Stimulated activated CD8-positive, alpha-beta memory T cell treated with anti-CD3 and anti-CD28 coated beads, Interleukin-2, amount 100 ng/mL, for 1 hour (primary cell): ENCODE measurements around the gene IGF2BP2.
"Not testable (repeated sequence)": the region's sequence is repeated elsewhere in the genome, so short reads cannot be mapped to it uniquely, and the experiment has no call there.

ENCODE experiments used
- DNase-seq, 2 donors: peaks; one replicate each; pipeline ENCODE4 v3.0.0-alpha.2; 2020; ENCODE audit warnings: low read depth in 2 of 2

The IGF2BP2 gene

DNA sequence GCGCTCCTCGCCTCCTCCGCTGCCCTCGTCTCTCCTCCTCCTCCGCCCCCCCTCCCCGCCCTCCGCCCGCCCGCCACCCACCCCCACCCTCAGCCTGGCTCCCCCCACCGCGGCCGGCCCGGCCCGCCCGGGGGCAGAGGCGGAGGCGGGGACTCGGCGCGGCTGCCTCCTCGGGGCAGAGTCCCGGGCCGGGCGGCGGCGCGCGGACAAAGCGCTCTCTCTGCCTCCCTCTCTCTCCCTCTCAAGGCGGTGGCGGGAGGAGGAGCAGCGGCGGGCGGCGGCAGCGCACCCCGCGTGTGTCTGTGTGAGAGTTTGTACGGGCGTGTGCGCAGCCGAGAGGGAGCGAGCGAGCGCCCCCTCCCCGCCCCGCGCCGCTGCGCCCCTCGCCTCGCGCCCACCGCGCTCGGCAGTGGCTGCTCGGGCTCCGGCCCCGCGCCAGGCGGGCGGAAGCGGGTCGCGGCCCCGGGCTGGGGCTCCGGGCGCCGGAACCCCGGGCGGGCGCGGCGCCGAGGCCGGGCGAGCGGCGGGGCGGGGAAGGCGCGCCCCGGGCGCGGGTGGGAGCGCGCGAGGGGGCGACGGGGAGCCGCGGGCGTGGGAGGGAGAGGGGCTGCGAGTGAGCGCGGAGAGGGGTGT, at the start of gene IGF2BP2:
TSS of gene IGF2BP2 (minus strand) at position 37 of the 633 bp plus-strand sequence. CDS start 82 bp downstream, outside the sequence.
- no peak for DNase-seq

DNA sequence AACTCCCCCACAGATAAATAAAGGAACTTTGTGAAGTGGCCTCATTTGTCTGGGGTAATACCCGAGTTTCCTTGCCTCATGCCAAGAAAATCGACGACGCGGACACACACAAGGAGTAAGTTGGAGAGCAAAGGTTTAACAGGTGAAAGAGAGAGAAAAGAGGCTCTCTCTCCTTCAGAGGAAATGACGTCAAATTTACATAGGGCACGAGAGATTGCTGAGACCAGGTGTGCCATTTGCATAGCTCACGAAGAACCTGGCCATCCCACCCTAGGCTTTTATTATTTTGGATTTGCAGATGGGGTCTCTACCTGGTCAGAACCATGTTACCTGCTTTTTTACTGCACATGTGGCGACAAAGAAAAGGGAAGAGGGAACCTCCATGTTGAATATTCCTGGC, 49.3 kb upstream of the IGF2BP2 start:
- DNase-seq, result no peak

DNA sequence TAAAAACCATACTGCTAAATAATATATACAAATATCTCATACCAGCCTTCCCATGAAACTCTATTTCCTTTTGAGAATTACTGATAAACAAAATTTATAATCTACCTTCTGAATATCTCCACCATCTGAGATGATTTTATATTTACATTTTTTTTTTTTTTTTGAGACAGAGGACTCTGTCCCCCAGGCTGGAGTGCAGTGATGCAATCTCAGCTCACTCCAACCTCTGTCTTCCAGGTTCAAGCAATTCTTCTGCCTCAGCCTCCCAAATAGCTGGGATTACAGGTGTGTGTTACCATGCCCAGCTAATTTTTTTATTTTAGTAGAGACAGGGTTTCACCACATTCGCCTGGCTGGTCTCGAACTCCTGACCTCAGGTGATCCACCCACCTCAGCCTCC, 42.8 kb upstream of the IGF2BP2 start:
- no peak for DNase-seq

DNA sequence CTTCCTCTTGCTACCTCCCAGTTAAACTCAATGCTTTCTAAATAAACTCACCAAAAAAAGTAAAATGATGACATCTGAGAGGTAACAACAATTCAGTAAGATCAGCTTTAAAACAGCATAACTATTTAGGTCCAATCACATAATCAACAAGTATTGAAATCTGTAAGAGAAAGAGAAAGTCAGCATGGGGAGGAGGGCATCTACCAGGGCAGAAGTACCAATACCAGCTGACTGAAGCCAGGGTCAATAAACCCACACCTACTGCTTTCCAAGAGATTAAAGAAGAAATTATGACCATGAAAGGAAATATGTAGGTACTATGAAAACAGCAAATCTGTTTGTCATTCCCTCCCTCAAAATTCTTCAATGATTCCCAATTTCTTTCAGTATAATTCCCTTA, 42.2 kb upstream of the IGF2BP2 start:
- DNase-seq, result no peak

DNA sequence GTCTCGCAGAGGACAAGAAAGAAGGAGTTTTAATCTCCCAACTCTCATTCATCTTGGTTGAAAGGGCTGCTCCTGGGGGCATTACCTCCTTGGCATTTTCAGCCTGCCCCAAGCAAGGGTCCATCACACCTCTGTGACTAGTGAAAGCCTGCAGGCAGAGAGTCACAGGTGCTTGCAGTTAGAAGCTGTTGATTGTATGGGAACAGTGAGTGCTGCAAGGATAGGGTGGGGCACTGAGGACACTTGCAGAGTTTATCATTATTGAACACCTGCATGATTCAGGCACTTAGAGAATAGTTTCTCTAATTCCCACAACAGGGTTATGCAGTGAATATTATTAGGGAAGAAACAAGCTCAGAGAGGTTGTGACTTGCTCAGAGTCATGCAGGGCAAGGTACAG, 41.7 kb upstream of the IGF2BP2 start:
- no peak for DNase-seq

DNA sequence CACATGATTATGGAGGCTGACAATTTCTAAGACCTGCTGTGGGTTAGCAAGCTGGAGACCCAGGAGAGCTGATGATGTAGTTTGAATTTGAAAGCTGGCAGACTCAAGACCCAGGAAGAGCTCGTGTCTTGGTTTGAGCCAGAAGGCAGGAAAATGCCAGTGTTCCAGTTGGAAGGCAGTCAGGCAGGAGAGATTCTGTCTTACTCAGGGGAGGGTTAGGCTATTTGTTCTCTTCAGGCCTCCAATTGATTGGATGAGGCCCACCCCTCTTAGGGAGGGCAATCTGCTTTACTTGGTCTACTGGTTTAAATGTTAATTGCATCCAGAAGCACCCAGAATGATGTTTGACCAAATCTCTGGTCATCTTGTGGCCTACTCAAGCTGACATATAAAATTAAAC, 40.4 kb upstream of the IGF2BP2 start:
- DNase-seq, result no peak

DNA sequence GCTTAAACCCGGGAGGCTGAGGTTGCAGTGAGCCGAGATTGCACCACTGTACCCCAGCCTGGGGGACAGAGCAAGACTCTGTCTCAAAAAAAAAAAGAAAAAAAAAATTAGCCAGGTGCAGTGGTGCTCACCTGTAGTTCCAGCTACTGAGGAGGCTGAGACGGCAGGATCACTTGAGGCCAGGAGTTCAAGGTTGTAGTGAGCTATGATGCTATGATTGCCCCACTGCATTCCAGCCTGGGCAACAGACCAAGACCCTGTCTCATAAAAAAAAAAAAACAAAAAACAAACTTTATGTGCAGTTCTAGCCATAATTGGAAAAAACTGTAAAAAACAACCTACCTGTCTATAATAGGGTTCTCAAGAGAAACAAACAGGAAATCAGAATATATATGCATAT, 39.9 kb upstream of the IGF2BP2 start:
- DNase-seq, result no peak

DNA sequence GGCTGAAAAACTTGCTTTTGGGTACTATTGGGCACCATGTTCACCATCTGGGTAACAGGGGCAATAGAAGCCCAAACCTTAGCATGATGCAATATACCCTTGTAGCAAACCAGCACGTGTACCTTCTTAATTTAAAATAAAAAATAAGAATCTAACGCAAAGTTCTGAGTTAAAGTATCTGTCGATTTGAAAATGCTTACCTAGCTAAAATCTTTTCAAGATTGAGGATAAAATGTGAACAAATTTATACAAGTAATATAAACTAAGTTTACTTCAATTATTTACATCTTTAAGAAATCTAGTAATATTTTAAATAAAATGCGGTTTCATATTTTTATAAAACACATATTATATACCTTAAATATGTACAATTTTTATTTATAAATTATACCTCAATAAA, 38.1 kb upstream of the IGF2BP2 start:
- DNase-seq, result no peak

DNA sequence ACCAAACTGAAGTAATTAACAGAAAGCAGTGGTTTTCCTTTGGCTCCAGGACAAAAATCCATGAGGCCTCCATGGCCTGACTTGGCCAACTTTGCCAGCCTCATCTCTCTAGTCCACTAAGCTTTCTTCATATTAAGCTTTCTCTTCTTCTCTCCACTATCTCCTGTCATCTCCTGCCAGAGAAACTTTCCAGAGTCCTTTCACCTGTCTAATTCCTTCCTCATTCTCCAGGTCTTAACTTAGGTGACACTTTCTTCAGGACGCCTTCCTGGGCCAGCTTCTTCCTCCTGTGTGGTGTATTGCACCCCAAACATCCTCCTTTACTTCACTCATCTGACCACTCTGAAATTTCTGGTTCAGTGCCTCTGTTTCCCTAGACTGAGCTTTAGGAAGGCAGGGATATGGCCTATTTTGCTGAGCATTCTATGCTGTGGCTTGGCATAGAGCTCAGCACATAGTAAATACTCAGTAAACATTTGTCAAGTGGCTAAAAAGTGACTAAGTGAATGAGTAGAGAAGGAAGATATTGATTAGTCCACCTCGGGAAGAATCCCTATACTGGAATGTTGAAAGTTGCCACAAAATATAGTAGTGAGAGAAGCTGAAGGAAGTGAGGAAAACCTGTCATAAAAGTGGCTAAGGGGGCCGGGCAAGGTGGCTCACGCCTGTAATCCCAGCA, 34.6 kb upstream of the IGF2BP2 start:
- DNase-seq, result no peak

DNA sequence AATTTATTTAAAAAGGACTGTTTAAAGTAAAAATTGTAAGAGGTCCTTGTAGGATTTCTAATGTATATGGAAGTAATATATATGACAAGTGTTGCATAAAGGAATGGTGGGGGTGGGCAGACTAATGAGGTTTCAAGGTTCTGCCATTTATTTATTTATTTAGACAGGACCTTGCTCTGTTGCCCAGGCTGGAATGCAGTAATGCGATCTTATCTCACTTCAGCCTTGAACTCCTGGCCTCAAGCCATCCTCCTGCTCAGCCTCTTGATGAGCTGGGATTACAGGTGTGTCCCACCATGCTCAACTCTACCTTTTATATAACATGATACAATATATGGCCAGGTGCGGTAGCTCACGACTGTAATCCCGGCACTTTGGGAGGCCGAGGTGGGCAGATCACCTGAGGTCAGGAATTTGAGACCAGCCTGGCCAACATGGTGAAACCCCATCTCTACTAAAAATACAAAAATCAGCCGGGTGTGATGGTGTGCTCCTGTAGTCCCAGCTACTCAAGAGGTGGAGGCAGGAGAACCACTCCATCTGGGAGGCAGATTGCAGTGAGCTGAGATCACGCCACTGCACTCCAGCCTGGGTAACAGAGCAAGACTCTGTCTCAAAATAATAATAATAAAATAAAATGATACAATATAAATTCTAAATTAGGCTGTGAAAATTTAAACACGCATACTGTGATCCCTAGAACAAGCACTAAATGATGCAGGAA, 33.8 kb upstream of the IGF2BP2 start:
- DNase-seq, result no peak

DNA sequence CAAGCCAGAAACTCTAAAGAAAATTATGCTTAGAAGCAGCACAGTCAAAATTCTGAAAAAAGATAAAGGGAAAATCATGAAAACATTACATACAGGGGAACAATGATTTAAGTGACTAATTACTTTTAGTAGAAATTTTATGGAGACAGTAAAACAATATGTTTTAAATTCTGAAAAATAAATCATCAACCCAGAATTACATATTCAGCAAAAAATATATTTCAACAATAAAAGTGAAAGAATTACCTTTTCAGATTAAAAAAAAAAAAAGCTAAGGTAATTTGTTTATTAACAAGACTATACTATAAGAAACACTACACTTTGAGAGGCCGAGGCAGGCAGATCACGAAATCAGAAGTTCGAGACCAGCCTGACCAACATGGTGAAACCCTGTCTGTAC, 32.4 kb upstream of the IGF2BP2 start:
- no peak for DNase-seq

DNA sequence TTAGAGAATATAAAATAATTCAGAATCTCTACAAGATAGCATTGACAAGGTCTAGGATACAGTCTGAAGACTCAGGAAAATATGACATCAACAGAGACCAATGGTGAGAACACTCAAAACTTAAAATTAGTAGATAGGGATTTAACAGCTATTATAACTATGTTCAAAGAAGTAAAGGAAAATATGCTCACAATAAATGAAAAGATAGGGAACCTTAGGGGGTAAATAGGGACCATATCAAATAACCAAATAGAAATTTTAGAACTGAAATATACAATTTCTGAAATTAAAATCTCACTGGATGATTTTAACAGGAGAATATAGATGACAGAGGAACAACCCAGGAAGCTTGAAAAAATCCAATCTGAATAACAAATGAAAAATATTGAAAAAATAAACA, 31.8 kb upstream of the IGF2BP2 start:
- DNase-seq, result no peak

DNA sequence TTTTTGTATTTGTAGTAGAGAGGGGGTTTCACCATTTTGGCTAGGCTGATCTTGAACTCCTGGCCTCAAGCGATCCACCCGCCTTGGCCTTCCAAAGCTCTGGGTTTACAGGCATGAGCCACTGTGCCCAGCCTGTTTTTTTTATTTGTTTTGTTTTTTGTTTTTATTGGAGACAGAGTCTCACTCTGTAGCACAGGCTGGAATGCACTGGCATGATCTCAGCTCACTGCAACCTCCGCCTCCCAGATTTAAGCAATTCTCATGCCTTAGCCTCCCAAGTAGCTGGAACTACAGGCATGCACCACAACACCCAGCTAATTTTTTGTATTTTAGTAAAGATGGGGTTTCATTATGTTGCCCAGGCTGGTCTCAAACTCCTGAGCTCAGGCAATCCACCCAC, 28.9 kb upstream of the IGF2BP2 start:
- DNase-seq, result not testable (repeated sequence)

DNA sequence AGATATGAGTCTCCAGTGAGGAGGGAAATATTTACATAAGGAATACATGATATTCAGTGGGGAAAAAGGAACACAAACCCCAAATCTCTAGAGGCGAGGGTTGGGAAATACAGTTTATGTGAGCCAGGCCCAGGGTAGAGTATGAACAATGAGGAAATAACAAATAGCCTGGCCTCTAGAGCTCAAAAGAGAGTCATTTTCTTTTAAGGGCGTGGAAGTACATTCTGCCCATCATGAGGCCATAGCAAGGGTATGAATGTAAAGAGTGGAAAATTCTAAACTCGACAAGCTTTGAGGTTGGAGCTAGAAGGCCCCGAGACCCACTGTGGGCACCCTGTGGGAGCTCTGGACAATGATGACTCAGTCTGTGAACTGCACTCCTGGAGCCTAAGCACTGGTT, 27.8 kb upstream of the IGF2BP2 start:
- DNase-seq, result no peak

DNA sequence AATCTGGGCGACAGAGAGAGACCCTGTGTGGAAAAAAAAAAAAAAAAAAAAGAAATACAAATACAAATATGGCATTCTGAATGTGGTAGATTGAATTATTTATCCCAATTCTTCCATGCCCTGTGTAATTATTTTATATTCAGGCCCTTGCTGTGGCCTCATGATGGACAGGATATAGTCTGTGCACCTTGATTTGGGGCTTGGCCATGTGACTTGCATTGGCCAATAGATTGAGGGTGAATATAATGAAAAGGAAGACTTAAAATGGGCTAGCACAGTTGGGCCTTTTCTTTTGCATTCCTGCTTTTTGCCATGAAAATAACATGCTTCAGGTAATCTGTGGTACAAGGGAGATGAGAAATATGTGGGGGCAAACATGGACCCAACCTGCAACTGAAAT, 27.1 kb upstream of the IGF2BP2 start:
- no peak for DNase-seq

DNA sequence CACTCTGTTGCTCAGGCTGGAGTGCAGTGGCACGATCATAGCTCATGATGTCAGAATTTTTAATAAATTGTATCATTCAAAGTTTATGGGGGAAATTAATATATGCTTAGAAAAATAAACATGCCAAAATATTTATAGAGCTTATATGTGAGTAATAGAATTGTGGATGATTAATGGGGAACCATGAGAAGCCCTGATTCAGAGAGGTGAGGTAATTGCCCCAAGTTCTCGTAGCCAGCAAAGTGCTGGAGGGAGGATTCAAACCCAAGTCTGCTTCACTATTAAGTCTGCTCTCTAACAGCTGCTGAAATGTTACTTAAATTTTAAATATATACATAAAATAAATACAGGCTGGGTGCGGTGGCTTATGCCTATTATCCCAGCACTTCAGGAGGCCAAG, 26.2 kb upstream of the IGF2BP2 start:
- DNase-seq, result no peak

DNA sequence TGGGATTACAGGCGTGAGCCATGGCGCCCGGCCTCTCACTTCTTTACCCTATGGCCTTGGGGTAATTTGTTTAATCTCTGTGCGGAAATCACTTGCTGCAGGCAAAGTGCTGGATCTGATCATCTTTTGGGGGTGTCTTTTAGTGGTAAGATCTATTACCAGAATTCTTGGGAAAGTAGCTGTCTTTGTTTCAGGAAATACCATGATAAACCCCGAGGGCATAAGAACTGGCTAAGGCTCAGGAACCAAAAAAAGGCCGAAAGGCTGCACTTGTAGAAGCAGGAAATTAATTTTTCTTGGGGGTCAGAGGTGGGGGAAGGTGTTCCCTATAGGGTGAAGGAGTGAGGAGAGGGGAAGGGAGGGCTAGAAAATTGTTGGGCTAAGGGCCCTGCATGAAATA, 22.7 kb upstream of the IGF2BP2 start:
- no peak for DNase-seq

DNA sequence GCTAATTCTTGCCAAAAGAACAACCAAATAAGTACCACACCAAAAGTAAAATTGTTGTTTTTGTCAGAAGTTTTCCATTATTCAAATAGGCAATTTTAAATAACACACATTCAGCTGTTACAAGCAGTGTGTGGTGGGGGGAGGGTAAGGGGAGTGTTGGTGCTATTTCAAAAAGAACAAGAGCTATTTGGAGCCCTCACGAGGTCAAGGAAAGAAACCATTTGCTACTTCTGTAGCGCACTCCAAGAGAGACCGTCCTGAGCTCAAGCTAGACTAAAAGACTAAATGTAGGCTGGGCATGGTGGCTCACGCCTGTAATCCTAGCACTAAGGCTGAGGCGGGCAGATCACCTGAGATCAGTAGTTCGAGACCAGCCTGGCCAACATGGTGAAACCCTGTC, 21.2 kb upstream of the IGF2BP2 start:
- no peak for DNase-seq

DNA sequence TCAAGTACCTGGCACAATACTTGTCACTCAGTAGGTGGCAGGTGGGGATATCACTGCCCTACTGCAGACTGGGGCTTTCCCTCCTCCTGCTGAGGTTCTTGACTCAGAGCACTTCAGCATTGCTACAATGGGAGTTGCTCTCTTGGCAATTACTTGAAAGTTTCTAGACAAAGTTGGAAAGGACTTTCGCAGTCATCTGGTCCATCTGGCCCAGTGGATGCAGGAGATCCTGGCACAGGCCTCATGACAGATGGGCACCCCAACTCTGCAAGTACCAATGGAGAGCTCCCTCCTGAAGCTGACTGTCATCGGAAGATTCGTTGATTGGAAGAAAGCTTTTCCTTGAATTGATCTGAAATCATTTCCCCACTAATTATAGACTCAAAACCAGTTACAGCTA, 19.2 kb upstream of the IGF2BP2 start:
- no peak for DNase-seq

DNA sequence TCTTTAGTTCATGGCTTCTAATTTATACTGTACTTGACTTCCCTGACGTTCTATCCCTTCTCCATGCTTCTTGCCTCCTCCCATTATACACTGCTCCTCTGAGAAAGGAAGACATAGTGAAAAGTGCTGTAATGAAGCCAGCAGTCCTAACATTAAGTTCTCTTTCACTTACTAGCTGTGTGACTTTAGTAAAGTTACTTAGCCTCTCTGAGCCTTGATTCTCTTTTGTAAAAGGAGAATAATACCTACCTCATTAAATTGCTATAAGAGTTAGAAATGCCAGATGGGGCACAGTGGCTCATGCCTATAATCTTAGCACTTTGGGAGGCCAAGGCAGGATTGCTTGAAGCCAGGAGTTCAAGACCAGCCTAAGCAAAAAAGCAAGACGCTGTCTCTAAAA, 18.8 kb upstream of the IGF2BP2 start:
- DNase-seq, result no peak

DNA sequence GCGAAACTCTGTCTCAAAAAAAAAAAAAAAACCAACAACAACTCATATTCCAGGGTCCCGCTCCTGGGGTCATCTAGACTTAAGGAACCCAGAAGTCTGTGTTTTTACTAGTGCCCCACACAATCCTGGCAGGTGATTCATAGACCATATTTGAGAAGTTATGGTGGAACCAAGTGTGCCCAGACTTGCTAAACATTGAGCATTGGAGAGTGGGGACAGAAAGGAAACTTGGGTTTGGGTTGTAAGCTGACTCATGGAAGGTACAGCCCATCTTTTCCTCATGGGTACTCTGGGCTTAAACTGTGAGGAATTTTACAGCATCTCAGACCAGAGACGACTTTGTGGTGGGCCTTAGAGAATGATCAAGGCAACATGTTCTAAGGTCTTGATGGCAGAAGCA, 18.3 kb upstream of the IGF2BP2 start:
- no peak for DNase-seq

DNA sequence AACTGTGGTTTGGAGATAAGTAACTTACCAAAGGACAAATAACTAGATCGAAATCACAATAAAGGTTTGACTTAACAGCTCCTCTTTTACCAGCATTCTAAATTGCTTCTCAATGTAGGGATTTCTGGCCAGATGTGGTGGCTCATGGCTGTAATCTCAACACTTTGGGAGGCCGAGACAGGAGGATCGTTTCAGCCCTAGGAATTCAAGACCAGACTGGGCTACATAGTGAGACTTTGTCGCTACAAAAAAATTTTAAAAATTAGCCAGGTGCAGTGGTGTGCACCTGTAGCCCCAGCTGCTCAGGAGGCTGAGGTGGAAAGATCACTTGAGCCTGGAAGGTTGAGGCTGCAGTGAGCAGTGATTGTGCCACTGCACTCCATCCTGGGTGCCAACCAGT, 17.4 kb upstream of the IGF2BP2 start:
- no peak for DNase-seq

DNA sequence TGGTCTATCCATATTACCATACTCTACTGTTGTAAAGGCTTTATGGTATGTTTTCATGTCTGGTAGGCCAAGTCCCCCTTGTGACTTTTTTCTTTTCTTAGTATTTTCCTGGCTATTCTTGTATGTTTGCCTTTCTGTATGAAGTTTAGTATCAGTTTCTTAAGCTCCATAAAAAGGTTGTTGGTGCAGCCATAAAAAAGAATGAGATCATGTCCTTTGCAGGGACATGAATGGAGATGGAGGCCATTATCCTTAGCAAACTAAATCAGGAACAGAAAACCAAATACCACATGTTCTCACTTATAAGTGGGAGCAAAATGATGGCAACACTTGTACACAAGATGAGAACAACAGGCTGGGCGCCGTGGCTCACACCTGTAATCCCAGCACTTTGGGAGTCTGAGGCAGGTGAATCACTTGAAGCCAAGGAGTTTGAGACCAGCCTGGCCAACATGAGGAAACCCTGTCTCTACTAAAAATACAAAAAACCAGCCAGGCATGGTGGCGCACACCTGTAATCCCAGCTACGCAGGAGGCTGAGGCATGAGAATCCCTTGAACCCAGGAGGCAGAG, 13.7 kb upstream of the IGF2BP2 start:
- not testable (repeated sequence) for DNase-seq
